GM12878 (cell line): ENCODE data around the gene ARHGAP30. TPM values are rescaled to one million over a fixed set of nuclear protein-coding genes. Genes with fewer than 3 reads are reported as not detected.
A peak's percentile ranks its signal among the peaks of the same experiment; 100 is the strongest.

Source experiments
- ASH2L ChIP-seq: fragments of 300-600, 200-600 bp; sonication (generic); IDR thresholded peaks from 2 replicates; pipeline ENCODE4 v1.6.1; 2017; ENCODE audit warnings: low read depth, mild to moderate bottlenecking, borderline replicate concordance
- CBX5 ChIP-seq: sonication (generic); IDR thresholded peaks from 2 replicates; pipeline ENCODE4 v1.6.1; 2016; ENCODE audit warnings: low read depth, moderate library complexity, mild to moderate bottlenecking, inconsistent platforms
- HDGF ChIP-seq: fragments of 450-650 bp; IDR thresholded peaks from 2 replicates; pipeline ENCODE4 v1.6.1; 2016; ENCODE audit warnings: antibody characterized with exemption
- LARP7 ChIP-seq: fragments of 450-650 bp; IDR thresholded peaks from 2 replicates; pipeline ENCODE4 v1.6.1; 2017; ENCODE audit warnings: mild to moderate bottlenecking
- PML ChIP-seq: IDR thresholded peaks from 2 replicates; pipeline ENCODE4 v1.6.1; 2012; ENCODE audit warnings: low read length, inconsistent platforms
- RAD21 ChIP-seq: IDR thresholded peaks from 2 replicates; pipeline ENCODE4 v1.6.1; 2011; ENCODE audit warnings: mild to moderate bottlenecking, low read depth, low read length, moderate library complexity; ENCODE audit not compliant: insufficient read depth
- RBBP5 ChIP-seq: fragments of 200-600 bp; sonication (generic); conservative IDR thresholded peaks from 2 replicates; pipeline ENCODE4 v1.6.1; 2016
- STAT1 ChIP-seq: fragments of 450-650 bp; conservative IDR thresholded peaks from 2 replicates; pipeline ENCODE4 v1.6.1; 2014; ENCODE audit warnings: antibody characterized with exemption, mild to moderate bottlenecking
- polyA plus RNA-seq, 11 experiments: library from polyadenylated mRNA; depleted of rRNA in 4 of 11; unstranded in 6 of 11; stranded (reverse) in 5 of 11; fragments of >200 nt; fragmentation: Nextera tagmentation in 4 of 11; fragmentation: Illumina TruSeq in 1 of 11; extraction: Ambion mirVana in 4 of 11; extraction: Trizol in 1 of 11; gene quantifications; 1 replicate in 1 of 11; 2 replicates in 10 of 11; pipeline versions ENCODE4 v1.2.1 to v1.2.3, GENCODE V29; 2011 to 2016; ENCODE audit warnings: inconsistent platforms in 2 of 11, missing spikeins in 2 of 11, low read depth in 1 of 11
- total RNA-seq, 4 experiments: library from RNA; depleted of rRNA in 3 of 4; stranded (reverse); fragments of >200 nt in 3 of 4; fragmentation: Illumina TruSeq in 1 of 4; extraction: Trizol in 1 of 4; gene quantifications; 2 replicates each; pipeline versions ENCODE4 v1.2.1 to v1.2.3, GENCODE V29; 2013 to 2021
- TF ChIP-seq, protein P1 (sequence below): fragments of 450-650 bp; conservative IDR thresholded peaks from 2 replicates; pipeline ENCODE4 v1.6.1; 2017; ENCODE audit warnings: mild to moderate bottlenecking, moderate library complexity
- TF ChIP-seq, protein P2 (sequence below): fragments of 450-650 bp; IDR thresholded peaks from 2 replicates; pipeline ENCODE4 v1.6.1; 2017; ENCODE audit warnings: mild to moderate bottlenecking
- TF ChIP-seq, protein P3 (sequence below): IDR thresholded peaks from 2 replicates; pipeline ENCODE4 v1.6.1; 2012; ENCODE audit warnings: mild to moderate bottlenecking, low read depth, low read length

The ARHGAP30 gene
- total and polyA plus RNA-seq, 10 of the 15 experiments (the other 5 are each of a cell fraction or from before 2014, with no cell fraction given): 12.9 to 143 (median 76.3) TPM

DNA sequence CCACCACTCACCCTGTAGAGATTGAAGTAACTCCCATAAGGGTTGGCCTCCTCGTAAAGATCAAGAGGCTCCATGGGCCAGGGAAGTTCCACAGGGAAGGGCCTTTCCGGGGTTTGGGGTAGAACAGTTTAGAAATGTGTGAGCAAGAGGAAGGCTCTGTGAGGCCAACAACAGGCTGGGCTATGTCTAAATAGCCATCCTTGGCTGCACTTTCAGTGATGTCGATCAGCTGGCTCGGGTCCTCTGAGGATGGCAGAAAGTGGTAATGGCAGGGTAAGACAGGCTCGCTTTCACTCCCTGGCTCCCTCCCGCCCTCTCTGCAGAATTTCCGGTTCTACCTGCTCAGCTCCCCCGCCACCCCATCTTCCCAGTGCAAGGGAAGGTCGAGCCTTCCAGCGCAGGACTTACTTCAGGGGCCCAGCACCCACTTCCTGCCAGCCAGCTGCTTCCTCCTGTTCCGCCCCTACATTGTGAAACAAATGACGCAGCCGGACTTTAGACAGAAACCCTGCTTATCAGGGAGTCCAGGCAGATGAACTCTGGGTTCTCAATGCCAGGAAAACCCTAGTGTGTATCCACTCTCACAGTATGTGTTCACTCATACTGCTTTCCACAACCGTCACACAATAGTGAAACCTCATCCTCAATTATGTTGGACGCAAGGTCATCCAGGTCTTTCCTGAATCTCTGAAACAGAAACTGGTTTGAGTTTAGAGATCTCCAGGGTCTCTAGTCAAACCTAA, 56.0 kb downstream of the ARHGAP30 start (continued):
- TF ChIP-seq ASH2L (no peak), RBBP5 (0 out of 2 replicates have a peak, but pooled peaks have one; percentile 57), PML (peak; percentile 62; the same call in 1 of the 2 replicates), HDGF (peak; percentile 75), CBX5 (no peak), STAT1 (no peak), LARP7 (0 out of 2 replicates have a peak, but pooled peaks have one; percentile 29), RAD21 (no peak)
- TF ChIP-seq, protein P1, sequence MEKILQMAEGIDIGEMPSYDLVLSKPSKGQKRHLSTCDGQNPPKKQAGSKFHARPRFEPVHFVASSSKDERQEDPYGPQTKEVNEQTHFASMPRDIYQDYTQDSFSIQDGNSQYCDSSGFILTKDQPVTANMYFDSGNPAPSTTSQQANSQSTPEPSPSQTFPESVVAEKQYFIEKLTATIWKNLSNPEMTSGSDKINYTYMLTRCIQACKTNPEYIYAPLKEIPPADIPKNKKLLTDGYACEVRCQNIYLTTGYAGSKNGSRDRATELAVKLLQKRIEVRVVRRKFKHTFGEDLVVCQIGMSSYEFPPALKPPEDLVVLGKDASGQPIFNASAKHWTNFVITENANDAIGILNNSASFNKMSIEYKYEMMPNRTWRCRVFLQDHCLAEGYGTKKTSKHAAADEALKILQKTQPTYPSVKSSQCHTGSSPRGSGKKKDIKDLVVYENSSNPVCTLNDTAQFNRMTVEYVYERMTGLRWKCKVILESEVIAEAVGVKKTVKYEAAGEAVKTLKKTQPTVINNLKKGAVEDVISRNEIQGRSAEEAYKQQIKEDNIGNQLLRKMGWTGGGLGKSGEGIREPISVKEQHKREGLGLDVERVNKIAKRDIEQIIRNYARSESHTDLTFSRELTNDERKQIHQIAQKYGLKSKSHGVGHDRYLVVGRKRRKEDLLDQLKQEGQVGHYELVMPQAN: peak; percentile 34; the same call in 1 of the 2 replicates
- TF ChIP-seq, protein P2, sequence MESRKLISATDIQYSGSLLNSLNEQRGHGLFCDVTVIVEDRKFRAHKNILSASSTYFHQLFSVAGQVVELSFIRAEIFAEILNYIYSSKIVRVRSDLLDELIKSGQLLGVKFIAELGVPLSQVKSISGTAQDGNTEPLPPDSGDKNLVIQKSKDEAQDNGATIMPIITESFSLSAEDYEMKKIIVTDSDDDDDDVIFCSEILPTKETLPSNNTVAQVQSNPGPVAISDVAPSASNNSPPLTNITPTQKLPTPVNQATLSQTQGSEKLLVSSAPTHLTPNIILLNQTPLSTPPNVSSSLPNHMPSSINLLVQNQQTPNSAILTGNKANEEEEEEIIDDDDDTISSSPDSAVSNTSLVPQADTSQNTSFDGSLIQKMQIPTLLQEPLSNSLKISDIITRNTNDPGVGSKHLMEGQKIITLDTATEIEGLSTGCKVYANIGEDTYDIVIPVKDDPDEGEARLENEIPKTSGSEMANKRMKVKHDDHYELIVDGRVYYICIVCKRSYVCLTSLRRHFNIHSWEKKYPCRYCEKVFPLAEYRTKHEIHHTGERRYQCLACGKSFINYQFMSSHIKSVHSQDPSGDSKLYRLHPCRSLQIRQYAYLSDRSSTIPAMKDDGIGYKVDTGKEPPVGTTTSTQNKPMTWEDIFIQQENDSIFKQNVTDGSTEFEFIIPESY: no peak
- TF ChIP-seq, protein P3, sequence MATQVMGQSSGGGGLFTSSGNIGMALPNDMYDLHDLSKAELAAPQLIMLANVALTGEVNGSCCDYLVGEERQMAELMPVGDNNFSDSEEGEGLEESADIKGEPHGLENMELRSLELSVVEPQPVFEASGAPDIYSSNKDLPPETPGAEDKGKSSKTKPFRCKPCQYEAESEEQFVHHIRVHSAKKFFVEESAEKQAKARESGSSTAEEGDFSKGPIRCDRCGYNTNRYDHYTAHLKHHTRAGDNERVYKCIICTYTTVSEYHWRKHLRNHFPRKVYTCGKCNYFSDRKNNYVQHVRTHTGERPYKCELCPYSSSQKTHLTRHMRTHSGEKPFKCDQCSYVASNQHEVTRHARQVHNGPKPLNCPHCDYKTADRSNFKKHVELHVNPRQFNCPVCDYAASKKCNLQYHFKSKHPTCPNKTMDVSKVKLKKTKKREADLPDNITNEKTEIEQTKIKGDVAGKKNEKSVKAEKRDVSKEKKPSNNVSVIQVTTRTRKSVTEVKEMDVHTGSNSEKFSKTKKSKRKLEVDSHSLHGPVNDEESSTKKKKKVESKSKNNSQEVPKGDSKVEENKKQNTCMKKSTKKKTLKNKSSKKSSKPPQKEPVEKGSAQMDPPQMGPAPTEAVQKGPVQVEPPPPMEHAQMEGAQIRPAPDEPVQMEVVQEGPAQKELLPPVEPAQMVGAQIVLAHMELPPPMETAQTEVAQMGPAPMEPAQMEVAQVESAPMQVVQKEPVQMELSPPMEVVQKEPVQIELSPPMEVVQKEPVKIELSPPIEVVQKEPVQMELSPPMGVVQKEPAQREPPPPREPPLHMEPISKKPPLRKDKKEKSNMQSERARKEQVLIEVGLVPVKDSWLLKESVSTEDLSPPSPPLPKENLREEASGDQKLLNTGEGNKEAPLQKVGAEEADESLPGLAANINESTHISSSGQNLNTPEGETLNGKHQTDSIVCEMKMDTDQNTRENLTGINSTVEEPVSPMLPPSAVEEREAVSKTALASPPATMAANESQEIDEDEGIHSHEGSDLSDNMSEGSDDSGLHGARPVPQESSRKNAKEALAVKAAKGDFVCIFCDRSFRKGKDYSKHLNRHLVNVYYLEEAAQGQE: no peak
